Measurements from ENCODE around the gene SNX3. TPM values are rescaled to one million over a fixed set of nuclear protein-coding genes. Genes with fewer than 3 reads are reported as not detected.

SNX3 gene
- total RNA-seq, 1 donor = 161 TPM

DNA sequence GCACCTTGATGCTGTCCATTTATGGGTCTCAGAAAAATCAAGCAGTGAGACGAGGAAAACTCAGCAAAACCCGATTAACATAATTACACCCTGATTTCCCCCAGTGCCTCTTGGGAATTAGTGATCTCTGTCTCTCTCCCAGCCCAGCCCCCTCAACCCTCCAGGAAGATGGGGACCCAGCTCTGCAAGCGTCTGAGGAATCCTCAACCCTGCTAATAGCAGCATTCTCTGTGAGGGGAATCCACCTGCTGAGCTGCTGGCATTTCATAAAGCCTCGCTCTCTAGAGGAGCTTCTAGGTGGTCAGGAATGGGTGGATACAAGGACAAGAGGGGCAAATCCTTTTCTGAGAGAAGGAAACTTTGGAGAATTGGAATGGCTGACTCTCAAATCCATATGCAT lies 81.1 kb downstream of the SNX3 start:
- Histone ChIP-seq H3K36me3 (ENCODE audit: insufficient read depth, low read length) (no peaks in the 10 kb centered on the region), H3K79me2 (ENCODE audit: insufficient read depth, low read length) (no peaks in the 10 kb centered on the region), H3K4me1 (ENCODE audit: insufficient read depth, low read length) (no peaks in the 10 kb centered on the region), H3K27me3 (ENCODE audit: insufficient read depth, low read length) (peaks cover 69% of the 10 kb centered on the region), H3K4me2 (ENCODE audit: insufficient read depth, low read length) (no peak overlapping the region), H3K9me3 (ENCODE audit: low read depth, low read length) (no peaks in the 10 kb centered on the region), H3K4me3 (ENCODE audit: insufficient read depth, low read length) (no peak overlapping the region), H4K20me1 (ENCODE audit: insufficient read depth, low read length) (no peaks in the 10 kb centered on the region), H3K27ac (ENCODE audit: low read depth, low read length) (no peak overlapping the region), H2AFZ (ENCODE audit: low read length) (no peak overlapping the region)
- DNase-seq (ENCODE audit: insufficient read length, low spot score, missing footprints) = no peak
- TF ChIP-seq CTCF (IDR thresholded peaks at IDR 0.05; ENCODE audit: extremely low read depth, low read depth, low read length) = no peak

- no peak for DNase-seq (ENCODE audit: insufficient read length, low spot score, missing footprints)
- no peak overlapping the region for H3K4me2 ChIP-seq (ENCODE audit: insufficient read depth, low read length)
- H3K9me3 ChIP-seq (ENCODE audit: low read depth, low read length) = no peaks in the 10 kb centered on the region
- no peaks in the 10 kb centered on the region for H3K79me2 ChIP-seq (ENCODE audit: insufficient read depth, low read length)
- no peak overlapping the region for H3K27ac ChIP-seq (ENCODE audit: low read depth, low read length)
- no peak overlapping the region for H3K4me3 ChIP-seq (ENCODE audit: insufficient read depth, low read length)
- no peaks in the 10 kb centered on the region for H3K4me1 ChIP-seq (ENCODE audit: insufficient read depth, low read length)
- TF ChIP-seq CTCF (IDR thresholded peaks at IDR 0.05; ENCODE audit: extremely low read depth, low read depth, low read length) = no peak
- H2AFZ ChIP-seq (ENCODE audit: low read length) = no peak overlapping the region
- H4K20me1 ChIP-seq (ENCODE audit: insufficient read depth, low read length) = no peaks in the 10 kb centered on the region
- H3K36me3 ChIP-seq (ENCODE audit: insufficient read depth, low read length) = no peaks in the 10 kb centered on the region
- H3K27me3 ChIP-seq (ENCODE audit: insufficient read depth, low read length) = peaks cover 95% of the 10 kb centered on the region
Observed at GRCh38 chr6:108176281-108177089, 84.4 kb downstream of the SNX3 start.

DNA sequence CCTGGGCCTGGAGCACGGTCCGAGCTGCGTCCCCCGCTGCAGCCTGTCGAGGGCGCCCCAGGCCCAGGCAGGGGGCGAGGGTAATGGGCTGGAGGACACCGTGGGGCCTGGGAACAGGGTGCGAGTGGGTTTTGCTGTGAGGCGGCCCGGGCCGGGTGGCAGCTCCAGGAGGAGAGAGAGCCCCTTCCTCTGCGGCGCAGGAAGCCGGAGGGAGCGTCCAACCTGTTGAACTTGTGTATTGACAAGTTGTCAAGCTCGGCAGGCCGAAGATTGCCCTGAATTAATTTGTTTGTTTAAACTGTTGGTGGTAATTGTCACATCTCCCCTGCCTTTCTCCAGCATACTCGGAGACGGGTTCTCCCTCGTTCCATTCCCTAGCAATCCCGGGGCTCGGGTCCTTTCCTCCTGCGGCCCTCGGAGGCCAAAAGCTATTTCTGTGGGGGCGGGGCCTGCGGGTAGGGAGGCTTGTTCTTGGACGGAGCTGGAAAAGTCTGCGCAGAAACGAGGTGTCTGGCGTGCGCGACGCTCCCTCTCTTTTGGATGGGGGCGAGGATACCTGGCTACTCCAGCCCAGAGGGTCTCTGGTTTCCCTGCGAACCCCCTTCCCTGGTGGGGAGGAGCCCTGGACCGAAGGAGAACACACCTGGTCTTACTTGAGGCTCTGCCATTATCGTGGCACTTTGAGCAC lies 85.1 kb downstream of the SNX3 start:
- Histone ChIP-seq H4K20me1 (ENCODE audit: insufficient read depth, low read length) (no peaks in the 10 kb centered on the region), H2AFZ (ENCODE audit: low read length) (no peak overlapping the region), H3K4me2 (ENCODE audit: insufficient read depth, low read length) (no peak overlapping the region), H3K4me3 (ENCODE audit: insufficient read depth, low read length) (no peak overlapping the region), H3K27ac (ENCODE audit: low read depth, low read length) (no peak overlapping the region), H3K79me2 (ENCODE audit: insufficient read depth, low read length) (no peaks in the 10 kb centered on the region), H3K27me3 (ENCODE audit: insufficient read depth, low read length) (peaks cover 98% of the 10 kb centered on the region), H3K9me3 (ENCODE audit: low read depth, low read length) (no peaks in the 10 kb centered on the region), H3K4me1 (ENCODE audit: insufficient read depth, low read length) (no peaks in the 10 kb centered on the region), H3K36me3 (ENCODE audit: insufficient read depth, low read length) (no peaks in the 10 kb centered on the region)
- DNase-seq (ENCODE audit: insufficient read length, low spot score, missing footprints) = no peak
- no peak for TF ChIP-seq CTCF (IDR thresholded peaks at IDR 0.05; ENCODE audit: extremely low read depth, low read depth, low read length)

DNA sequence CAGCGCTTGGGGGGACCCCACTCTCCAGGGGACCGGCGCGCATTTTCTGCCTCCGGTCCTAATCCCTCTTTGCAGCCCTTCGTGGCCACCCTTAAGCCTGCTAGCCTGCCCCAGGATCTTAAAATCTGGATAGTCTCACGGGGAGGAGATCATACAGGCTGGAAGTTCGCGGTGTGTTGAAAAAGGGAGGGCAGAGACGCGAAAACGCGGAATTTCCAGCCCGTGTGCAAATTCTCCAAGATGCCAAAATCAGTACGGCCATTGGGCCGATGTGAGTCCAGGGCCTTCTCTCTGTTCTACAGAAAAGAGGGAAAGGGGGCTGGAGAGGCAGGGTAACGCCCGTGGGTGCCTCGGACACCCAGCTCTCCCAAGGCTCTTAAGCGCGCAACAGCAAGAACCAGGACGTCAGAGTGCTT lies 85.7 kb downstream of the SNX3 start:
- TF ChIP-seq CTCF (IDR thresholded peaks at IDR 0.05; ENCODE audit: extremely low read depth, low read depth, low read length) = no peak
- H3K4me1 ChIP-seq (ENCODE audit: insufficient read depth, low read length) = no peaks in the 10 kb centered on the region
- no peaks in the 10 kb centered on the region for H3K36me3 ChIP-seq (ENCODE audit: insufficient read depth, low read length)
- no peaks in the 10 kb centered on the region for H3K9me3 ChIP-seq (ENCODE audit: low read depth, low read length)
- H3K27me3 ChIP-seq (ENCODE audit: insufficient read depth, low read length) = peaks cover 99% of the 10 kb centered on the region
- H3K27ac ChIP-seq (ENCODE audit: low read depth, low read length) = no peak overlapping the region
- no peak overlapping the region for H2AFZ ChIP-seq (ENCODE audit: low read length)
- H3K4me3 ChIP-seq (ENCODE audit: insufficient read depth, low read length) = no peak overlapping the region
- no peaks in the 10 kb centered on the region for H4K20me1 ChIP-seq (ENCODE audit: insufficient read depth, low read length)
- no peaks in the 10 kb centered on the region for H3K79me2 ChIP-seq (ENCODE audit: insufficient read depth, low read length)
- no peak for DNase-seq (ENCODE audit: insufficient read length, low spot score, missing footprints)
- no peak overlapping the region for H3K4me2 ChIP-seq (ENCODE audit: insufficient read depth, low read length)
